ENCODE measurements around the gene LRP5. TPM values are rescaled to one million over a fixed set of nuclear protein-coding genes. Genes with fewer than 3 reads are reported as not detected.

LRP5 gene
- total and polyA plus RNA-seq, 5 donors = 57.1 to 88.8 (median 71.8) TPM

DNA sequence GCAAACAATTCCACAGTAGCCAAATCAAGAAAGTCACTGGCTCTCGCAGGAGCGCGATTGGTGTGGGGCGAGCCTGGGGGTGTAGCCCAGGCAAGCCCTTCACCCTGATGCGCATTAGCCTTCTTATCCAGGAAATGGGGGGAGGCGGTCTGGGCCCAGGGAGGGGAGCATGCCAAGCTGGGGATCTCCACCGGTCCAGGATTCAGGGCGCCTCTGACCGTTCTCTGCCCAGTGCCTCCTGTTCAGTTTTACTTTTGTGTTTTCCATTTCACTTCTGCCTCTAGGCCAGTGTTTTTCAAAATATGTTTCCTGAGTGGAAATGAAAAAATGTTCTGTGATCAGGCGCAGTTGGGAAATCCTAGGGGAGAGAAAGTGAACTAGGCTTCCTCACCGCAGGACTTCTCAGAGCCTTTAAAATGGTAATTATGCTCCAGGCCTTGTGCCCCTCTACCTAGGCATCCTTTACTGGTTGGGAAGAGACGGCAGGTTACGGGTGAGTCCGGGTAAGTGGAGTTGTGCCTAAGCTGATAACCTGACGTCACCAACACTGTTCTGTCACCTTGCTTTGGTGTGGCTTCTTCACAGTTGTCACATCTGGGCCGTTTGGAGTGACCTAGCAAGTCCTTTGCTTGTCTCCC lies 18.4 kb downstream of the LRP5 start:
- ATAC-seq (peak; percentile 31 to 38), DNase-seq (peak in 2 of 3 donors; percentile 51 to 67)
- Histone ChIP-seq H3K9me3 (ENCODE audit: control insufficient read depth, low read length) (no peaks in the 10 kb centered on the region), H3K4me1 (ENCODE audit: control insufficient read depth, insufficient read depth, low read length) (peaks cover 33% of the 10 kb centered on the region), H3K27ac (ENCODE audit: low read length) (peak overlapping the region; percentile 91), H3K27me3 (ENCODE audit: control insufficient read depth, insufficient read depth) (no peaks in the 10 kb centered on the region), H3K4me3 (ENCODE audit: low read length) (no peak overlapping the region)
- intact Hi-C loops (cut with DNase I) = loop anchor here in 1 of 4 donors (5.0 kb wide), 1 partner anchor 41 kb away; no protein-coding TSS in a partner anchor
- 43% methylated on average over 16 of the region's 16 CpGs for WGBS

DNA sequence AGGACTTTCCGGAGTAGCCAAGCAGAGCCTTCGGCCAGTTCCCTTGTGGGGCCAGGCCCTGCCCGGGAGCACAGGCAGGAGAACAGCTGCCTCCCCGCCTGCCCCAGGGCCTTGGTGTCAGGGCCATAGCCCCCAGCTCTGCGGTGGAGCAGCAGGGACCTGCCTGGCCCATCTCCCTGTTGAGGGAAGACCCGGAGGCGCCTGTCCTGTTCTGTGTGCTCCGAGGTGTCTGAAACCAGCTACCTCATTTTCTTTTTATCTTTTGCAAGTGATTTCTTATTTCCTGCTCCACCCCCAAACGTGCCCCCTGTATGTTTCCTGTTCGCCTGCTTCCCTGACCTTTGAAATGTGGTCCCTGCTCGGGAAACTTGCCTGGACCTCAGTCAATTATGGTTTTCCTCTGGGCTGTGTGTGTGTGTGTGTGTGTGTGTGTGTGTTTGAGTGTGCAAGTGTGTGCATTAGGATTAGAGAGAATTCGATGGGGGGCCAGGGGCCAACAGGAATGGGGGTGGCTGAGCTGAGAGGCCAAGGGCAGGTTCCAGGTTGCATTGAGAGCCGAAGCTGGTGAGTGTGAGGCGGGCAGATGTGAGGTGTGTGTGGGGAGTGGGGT lies 19.1 kb downstream of the LRP5 start:
- ATAC-seq = peak; percentile 53 to 59
- DNase-seq = peak in 2 of 3 donors; percentile 73 to 77
- Histone ChIP-seq H3K4me1 (ENCODE audit: control insufficient read depth, insufficient read depth, low read length) (peaks cover 29% of the 10 kb centered on the region), H3K27me3 (ENCODE audit: control insufficient read depth, insufficient read depth) (no peaks in the 10 kb centered on the region), H3K27ac (ENCODE audit: low read length) (peak overlapping the region; percentile 91), H3K4me3 (ENCODE audit: low read length) (no peak overlapping the region), H3K9me3 (ENCODE audit: control insufficient read depth, low read length) (no peaks in the 10 kb centered on the region)
- 27% methylated on average over 14 of the region's 14 CpGs for WGBS
- intact Hi-C loops (cut with DNase I) = loop anchor here in 1 of 4 donors (5.0 kb wide), 1 partner anchor 41 kb away; no protein-coding TSS in a partner anchor

DNA sequence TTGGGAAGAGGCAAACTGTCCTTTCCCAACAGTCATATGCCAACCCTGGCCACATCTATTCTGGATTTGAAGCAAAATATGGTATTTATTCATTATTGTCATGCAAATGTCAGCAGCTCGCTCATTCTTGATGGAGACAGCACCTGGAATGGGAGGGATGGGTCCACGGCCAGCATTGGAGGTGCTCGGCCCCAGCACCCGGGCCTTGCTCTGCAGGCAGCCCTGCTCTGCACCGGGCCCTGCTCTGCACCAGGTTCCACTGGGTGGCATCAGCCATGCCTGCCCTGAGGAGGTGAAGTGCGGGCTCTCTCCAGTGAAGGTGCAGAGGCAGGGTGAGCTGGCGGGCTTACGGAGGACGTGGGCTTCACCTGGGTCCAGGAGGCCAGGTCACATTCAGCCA lies 19.8 kb downstream of the LRP5 start:
- WGBS = 93% methylated on average over 9 of the region's 9 CpGs
- peaks cover 27% of the 10 kb centered on the region for H3K4me1 ChIP-seq (ENCODE audit: control insufficient read depth, insufficient read depth, low read length)
- no peak overlapping the region for H3K27ac ChIP-seq (ENCODE audit: low read length)
- DNase-seq (peak in 1 of 3 donors; percentile 42), ATAC-seq (no peak)
- no peaks in the 10 kb centered on the region for H3K9me3 ChIP-seq (ENCODE audit: control insufficient read depth, low read length)
- intact Hi-C loops (cut with DNase I) = loop anchor here in 1 of 4 donors (5.0 kb wide), 1 partner anchor 40 kb away; no protein-coding TSS in a partner anchor
- no peaks in the 10 kb centered on the region for H3K27me3 ChIP-seq (ENCODE audit: control insufficient read depth, insufficient read depth)
- H3K4me3 ChIP-seq (ENCODE audit: low read length) = no peak overlapping the region

DNA sequence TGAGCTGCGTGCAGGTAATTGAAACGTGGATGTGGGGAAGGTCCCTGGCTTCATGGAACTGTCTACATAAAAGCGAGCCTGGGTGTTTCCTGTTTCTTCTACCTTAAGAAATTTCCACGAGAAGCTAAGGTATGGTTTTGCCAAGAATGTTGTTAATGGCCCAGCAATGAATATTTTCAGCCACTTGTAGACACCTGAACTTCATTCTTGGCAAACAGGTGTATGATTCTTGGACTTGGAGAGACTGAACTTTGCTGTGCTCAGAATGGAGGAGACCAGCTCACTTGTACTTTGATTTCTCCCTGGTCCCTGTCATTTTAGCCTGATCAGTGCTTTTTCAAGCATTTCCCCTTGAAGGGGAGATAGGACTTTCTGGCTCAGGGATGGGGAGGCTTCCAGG lies 20.8 kb downstream of the LRP5 start:
- H3K9me3 ChIP-seq (ENCODE audit: control insufficient read depth, low read length) = no peaks in the 10 kb centered on the region
- intact Hi-C loops (cut with DNase I) = loop anchor here in 1 of 4 donors (5.0 kb wide), 1 partner anchor 39 kb away; no protein-coding TSS in a partner anchor
- ATAC-seq = no peak
- H3K27ac ChIP-seq (ENCODE audit: low read length) = no peak overlapping the region
- no peak overlapping the region for H3K4me3 ChIP-seq (ENCODE audit: low read length)
- WGBS = 74% methylated on average over 4 of the region's 4 CpGs
- H3K4me1 ChIP-seq (ENCODE audit: control insufficient read depth, insufficient read depth, low read length) = peaks cover 23% of the 10 kb centered on the region
- no peak for DNase-seq
- H3K27me3 ChIP-seq (ENCODE audit: control insufficient read depth, insufficient read depth) = no peaks in the 10 kb centered on the region

DNA sequence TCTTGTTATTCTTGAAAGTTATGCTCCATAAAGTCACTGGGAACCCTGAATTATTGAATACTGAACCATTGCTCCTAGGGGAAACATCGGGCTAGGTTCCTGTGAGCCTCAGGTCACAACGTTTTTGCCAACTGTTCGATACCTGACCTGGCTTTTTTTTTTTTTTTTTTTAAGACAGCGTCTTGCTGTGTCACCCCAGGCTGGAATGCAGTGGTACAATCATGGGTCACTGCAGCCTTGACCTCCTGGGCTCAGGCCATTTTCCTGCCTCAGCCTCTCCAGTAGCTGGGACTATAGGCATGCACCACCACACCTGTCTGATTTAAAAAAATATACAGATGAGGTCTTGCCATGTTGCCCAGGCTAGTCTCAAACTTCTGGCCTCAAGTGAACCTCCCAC lies 22.5 kb downstream of the LRP5 start:
- 95% methylated on average over 4 of the region's 4 CpGs for WGBS
- H3K27ac ChIP-seq (ENCODE audit: low read length) = no peak overlapping the region
- H3K4me1 ChIP-seq (ENCODE audit: control insufficient read depth, insufficient read depth, low read length) = peaks cover 17% of the 10 kb centered on the region
- ATAC-seq = no peak
- H3K27me3 ChIP-seq (ENCODE audit: control insufficient read depth, insufficient read depth) = no peaks in the 10 kb centered on the region
- peak in 1 of 3 donors; percentile 9 for DNase-seq
- H3K9me3 ChIP-seq (ENCODE audit: control insufficient read depth, low read length) = no peaks in the 10 kb centered on the region
- H3K4me3 ChIP-seq (ENCODE audit: low read length) = no peak overlapping the region
- intact Hi-C loops (cut with DNase I) = loop anchor here in 1 of 4 donors (5.0 kb wide), 1 partner anchor 37 kb away; no protein-coding TSS in a partner anchor

DNA sequence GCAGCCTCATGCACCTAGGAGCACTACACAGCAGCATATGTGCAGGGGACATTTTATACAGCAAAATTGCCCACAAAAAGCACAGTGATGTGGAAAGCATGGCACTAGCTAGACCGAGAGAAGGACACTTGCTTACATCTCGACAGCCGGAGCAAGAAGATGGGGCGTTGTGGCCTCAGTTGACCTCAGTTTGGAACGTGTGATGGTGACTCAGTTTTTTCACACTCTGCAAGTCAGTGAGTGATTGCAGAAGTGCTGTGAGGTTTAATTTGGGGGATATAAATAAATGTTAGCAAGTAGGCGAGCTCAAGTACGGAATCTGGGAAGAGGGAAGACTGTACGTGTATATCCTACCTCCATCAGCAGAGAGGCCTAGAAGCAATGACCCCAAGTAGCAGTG lies 23.3 kb downstream of the LRP5 start:
- H3K27me3 ChIP-seq (ENCODE audit: control insufficient read depth, insufficient read depth) = no peaks in the 10 kb centered on the region
- DNase-seq = peak in 2 of 3 donors; percentile 37 to 67
- peak; percentile 14 to 17 for ATAC-seq
- 44% methylated on average over 8 of the region's 8 CpGs for WGBS
- intact Hi-C loops (cut with DNase I) = no loop called here
- peaks cover 17% of the 10 kb centered on the region for H3K4me1 ChIP-seq (ENCODE audit: control insufficient read depth, insufficient read depth, low read length)
- no peaks in the 10 kb centered on the region for H3K9me3 ChIP-seq (ENCODE audit: control insufficient read depth, low read length)
- H3K4me3 ChIP-seq (ENCODE audit: low read length) = no peak overlapping the region
- peak overlapping the region; percentile 83 for H3K27ac ChIP-seq (ENCODE audit: low read length)

DNA sequence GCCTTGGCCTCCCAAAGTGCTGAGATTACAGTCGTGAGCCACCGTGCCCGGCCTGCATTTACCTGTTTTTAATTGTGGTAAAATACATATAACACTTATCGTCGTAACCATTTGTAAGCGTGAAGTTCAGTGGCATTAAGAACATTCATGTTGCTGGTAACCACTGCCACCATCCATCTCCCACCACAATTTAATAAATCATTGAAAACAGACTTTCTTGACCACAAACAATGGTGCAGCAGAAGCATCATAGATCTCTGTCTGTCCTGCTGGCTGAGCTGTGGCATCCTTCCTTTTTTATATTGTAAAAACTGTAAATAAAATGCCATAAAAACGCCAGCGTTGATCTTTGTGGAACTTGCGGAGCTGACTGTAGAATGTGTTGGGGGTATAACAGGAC lies 24.3 kb downstream of the LRP5 start:
- DNase-seq (no peak), ATAC-seq (no peak)
- no peaks in the 10 kb centered on the region for H3K27me3 ChIP-seq (ENCODE audit: control insufficient read depth, insufficient read depth)
- WGBS = 73% methylated on average over 9 of the region's 9 CpGs
- intact Hi-C loops (cut with DNase I) = no loop called here
- peaks cover 18% of the 10 kb centered on the region for H3K4me1 ChIP-seq (ENCODE audit: control insufficient read depth, insufficient read depth, low read length)
- peak overlapping the region; percentile 83 for H3K27ac ChIP-seq (ENCODE audit: low read length)
- H3K9me3 ChIP-seq (ENCODE audit: control insufficient read depth, low read length) = no peaks in the 10 kb centered on the region
- no peak overlapping the region for H3K4me3 ChIP-seq (ENCODE audit: low read length)

DNA sequence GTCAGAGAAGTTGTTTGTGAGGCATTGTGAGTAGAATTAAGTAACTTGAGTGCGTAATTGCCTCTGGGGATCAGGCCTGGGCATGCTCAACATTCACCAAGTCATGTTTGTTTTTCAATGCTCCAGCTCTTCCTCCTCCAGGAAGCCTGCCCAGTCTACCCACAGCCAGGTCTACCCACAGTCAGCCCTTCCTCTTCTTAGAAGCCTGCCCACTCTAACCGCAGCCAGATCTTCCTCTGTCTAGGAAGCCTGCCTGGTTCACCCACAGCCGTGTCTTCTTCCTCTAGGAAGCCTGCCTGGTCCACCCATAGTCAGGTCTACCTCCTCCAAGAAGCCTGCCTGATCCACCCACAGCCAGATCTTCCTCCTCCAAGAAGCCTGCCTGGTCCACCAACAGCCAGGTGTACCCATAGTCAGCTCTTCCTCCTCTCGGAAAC lies 25.0 kb downstream of the LRP5 start:
- intact Hi-C loops (cut with DNase I) = no loop called here
- Histone ChIP-seq H3K27me3 (ENCODE audit: control insufficient read depth, insufficient read depth) (no peaks in the 10 kb centered on the region), H3K27ac (ENCODE audit: low read length) (peak overlapping the region; percentile 83), H3K4me3 (ENCODE audit: low read length) (no peak overlapping the region), H3K9me3 (ENCODE audit: control insufficient read depth, low read length) (no peaks in the 10 kb centered on the region), H3K4me1 (ENCODE audit: control insufficient read depth, insufficient read depth, low read length) (peaks cover 15% of the 10 kb centered on the region)
- WGBS = 81% methylated on average over 4 of the region's 4 CpGs
- ATAC-seq (no peak), DNase-seq (peak in 2 of 3 donors; percentile 6 to 18)

DNA sequence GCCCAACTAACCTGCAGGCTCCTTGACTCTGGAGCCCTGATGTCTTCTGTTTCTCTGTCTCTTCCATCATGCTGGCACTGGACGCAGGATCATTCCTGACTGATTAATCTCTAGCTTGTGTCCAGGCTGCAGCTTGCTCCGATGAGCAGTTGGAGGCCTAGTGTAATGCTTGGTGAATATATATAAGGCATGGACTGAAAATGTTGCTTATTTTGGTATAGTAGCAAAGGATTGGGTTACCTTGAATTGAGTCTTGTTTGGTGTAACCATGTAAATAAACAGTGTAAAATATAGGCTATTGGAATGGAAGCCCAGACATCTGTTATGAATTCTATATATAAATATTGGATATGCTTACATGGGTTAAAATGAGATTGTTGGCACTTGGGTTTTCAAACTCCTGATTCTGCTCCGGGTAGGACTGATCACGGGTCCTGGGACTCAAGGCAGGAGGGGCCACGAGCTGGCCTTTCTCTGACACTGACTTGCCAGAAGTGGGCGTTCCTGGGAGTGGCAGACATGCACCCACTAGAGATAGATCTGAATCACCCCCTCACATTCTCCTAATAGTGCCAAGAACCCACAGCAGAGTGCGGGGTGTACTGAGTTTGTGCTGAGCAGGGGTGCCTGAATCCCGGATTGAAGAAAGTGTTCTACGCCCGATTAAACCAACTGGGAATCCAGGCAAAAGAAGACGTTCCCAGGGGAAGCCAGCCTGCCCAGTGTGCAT lies 25.8 kb downstream of the LRP5 start:
- intact Hi-C loops (cut with DNase I) = no loop called here
- no peak overlapping the region for H3K4me3 ChIP-seq (ENCODE audit: low read length)
- peak; percentile 74 to 75 for ATAC-seq
- no peaks in the 10 kb centered on the region for H3K27me3 ChIP-seq (ENCODE audit: control insufficient read depth, insufficient read depth)
- H3K27ac ChIP-seq (ENCODE audit: low read length) = peak overlapping the region; percentile 83
- no peaks in the 10 kb centered on the region for H3K9me3 ChIP-seq (ENCODE audit: control insufficient read depth, low read length)
- WGBS = 39% methylated on average over 11 of the region's 11 CpGs
- peaks cover 13% of the 10 kb centered on the region for H3K4me1 ChIP-seq (ENCODE audit: control insufficient read depth, insufficient read depth, low read length)
- peak; percentile 75 to 85 (median 79) for DNase-seq

DNA sequence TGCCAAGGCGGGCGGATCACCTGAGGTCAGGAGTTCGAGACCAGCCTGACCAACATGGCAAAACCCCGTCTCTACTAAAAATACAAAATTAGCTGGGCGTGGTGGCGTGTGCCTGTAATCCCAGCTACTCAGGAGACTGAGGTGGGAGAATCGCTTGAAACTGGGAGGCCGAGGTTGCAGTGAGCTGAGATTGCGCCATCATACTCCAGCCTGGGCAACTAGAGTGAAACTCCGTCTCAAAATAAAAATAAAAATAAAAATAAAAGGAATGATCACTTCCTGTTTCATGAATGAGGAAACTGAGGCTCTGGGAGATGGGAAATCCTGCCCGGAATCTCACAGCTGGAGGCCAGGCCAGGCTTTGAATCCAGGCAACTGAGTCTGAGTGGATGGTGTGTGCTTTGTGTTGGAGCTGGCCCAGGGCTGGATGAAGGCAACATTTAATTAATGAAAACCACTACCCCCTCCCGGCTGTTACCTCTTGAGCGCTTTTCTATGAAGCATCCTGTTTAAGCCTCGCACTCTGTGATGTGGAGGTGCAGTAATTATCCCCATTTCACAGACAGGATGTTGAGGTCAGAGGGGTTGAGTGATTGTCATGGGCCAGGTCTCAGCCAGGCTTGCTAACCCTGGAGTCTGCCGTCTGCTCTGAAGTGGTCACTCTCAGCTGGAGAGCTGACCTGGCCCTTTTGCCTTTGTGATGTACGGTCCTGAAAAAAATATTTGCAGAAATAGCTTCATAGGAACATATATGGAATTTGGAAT lies 27.8 kb downstream of the LRP5 start:
- WGBS = 87% methylated on average over 16 of the region's 16 CpGs
- Histone ChIP-seq H3K27me3 (ENCODE audit: control insufficient read depth, insufficient read depth) (no peaks in the 10 kb centered on the region), H3K27ac (ENCODE audit: low read length) (peak overlapping the region; percentile 20), H3K9me3 (ENCODE audit: control insufficient read depth, low read length) (no peaks in the 10 kb centered on the region), H3K4me3 (ENCODE audit: low read length) (no peak overlapping the region), H3K4me1 (ENCODE audit: control insufficient read depth, insufficient read depth, low read length) (peaks cover 13% of the 10 kb centered on the region)
- DNase-seq (no peak), ATAC-seq (no peak)
- intact Hi-C loops (cut with DNase I) = no loop called here
